Ovary (tissue), 9 donors: Measurements from ENCODE around the gene MAPK8IP3. TPM values are rescaled to one million over a fixed set of nuclear protein-coding genes. Genes with fewer than 3 reads are reported as not detected.

Experiments used
- DNase-seq, 5 donors: peaks; one replicate each; pipeline ENCODE4 v3.0.0-alpha.2; 2019 to 2020
- H3K27ac ChIP-seq, 2 donors: fragments of 200-600 bp; one replicate each; pipeline versions ENCODE4 v1.5.1 to v1.8.0; 2019 to 2022
- H3K27me3 ChIP-seq: fragments of 200-600 bp; one replicate; pipeline ENCODE4 v1.8.0; 2022
- H3K36me3 ChIP-seq: fragments of 200-600 bp; sonication (generic); one replicate; pipeline ENCODE4 v1.5.1; 2019
- H3K4me1 ChIP-seq: one replicate; pipeline ENCODE4 v1.8.1; 2013; ENCODE audit warnings: mild to moderate bottlenecking, moderate library complexity; ENCODE audit not compliant: insufficient read depth
- H3K4me3 ChIP-seq: fragments of 200-600 bp; sonication (generic); one replicate; pipeline ENCODE4 v1.5.1; 2017
- H3K9me3 ChIP-seq, 2 donors: fragments of 200-600 bp in 1 of 2; sonication (generic) in 1 of 2; one replicate each; pipeline versions ENCODE4 v1.5.1 to v1.8.1; 2013 to 2019; ENCODE audit warnings: mild to moderate bottlenecking in 1 of 2, moderate library complexity in 1 of 2
- CTCF ChIP-seq, 3 donors: fragments of 450-650 bp in 2 of 3; fragments of 200-600 bp in 1 of 3; IDR thresholded peaks; one replicate each; pipeline versions ENCODE4 v1.5.1 to v1.8.0; 2016 to 2022; ENCODE audit warnings: antibody characterized with exemption in 3 of 3, mild to moderate bottlenecking in 1 of 3
- EP300 ChIP-seq: sonication (generic); formaldehyde crosslinking; IDR thresholded peaks from one replicate; pipeline ENCODE4 v1.6.1; 2017; ENCODE audit warnings: antibody characterized with exemption
- POLR2A ChIP-seq: fragments of 450-650 bp; IDR thresholded peaks from one replicate; pipeline ENCODE4 v1.6.1; 2017; ENCODE audit warnings: antibody characterized with exemption, mild to moderate bottlenecking, moderate library complexity
- WGBS, 3 donors: extraction: QIAGEN DNeasy Blood & Tissue Kit in 1 of 3; methylation state at CpG; one replicate each; pipeline versions ENCODE4 v1.1.5 to v1.1.7; 2013 to 2017; 5-methylcytosine and 5-hydroxymethylcytosine counted together
- intact Hi-C, 4 donors: fragments of 100-400 bp; cut with DNase I; formaldehyde crosslinking; loops; one replicate each; pipeline versions ENCODE4 v1.11.0 to v1.15.1; 2022 to 2023
- polyA plus RNA-seq, 2 donors: library from polyadenylated mRNA; stranded (reverse); fragments of 200-250 nt in 1 of 2; fragments of 350-450 nt in 1 of 2; fragmentation: Illumina TruSeq in 1 of 2; extraction: RNeasy Lipid Tissue Mini Kit (QIAGEN cat#74804) in 1 of 2; gene quantifications; one replicate each; pipeline ENCODE4 v1.2.3, GENCODE V29; 2013 to 2014
- total RNA-seq, 7 donors: library from RNA; depleted of rRNA in 2 of 7; stranded (reverse); fragments of >200 nt in 2 of 7; fragmentation: NEBNext Ultra II Directional in 3 of 7; extraction: Animal tissue kit (Norgen Biotek cat#: 25700) in 3 of 7; gene quantifications; one replicate each; pipeline versions ENCODE4 v1.1.0 to v1.2.4, GENCODE V29; 2016 to 2023
- donor health status: DM: no; HTN: no; CAD: no; lungs with moderate emphysema.
- donor health status: DM: no; HTN: no; CAD: no.
- donor health status: Bipolar disorder and iron deficiency.
- donor health status: DM: yes; HTN: yes; CAD: no.
- donor health status: DM: no; HTN: no; CAD: no.
- donor health status: DM: yes; HTN: yes; CAD: no.

The MAPK8IP3 gene
- total and polyA plus RNA-seq, 9 donors = 7.0 to 117 (median 72.3) TPM

DNA sequence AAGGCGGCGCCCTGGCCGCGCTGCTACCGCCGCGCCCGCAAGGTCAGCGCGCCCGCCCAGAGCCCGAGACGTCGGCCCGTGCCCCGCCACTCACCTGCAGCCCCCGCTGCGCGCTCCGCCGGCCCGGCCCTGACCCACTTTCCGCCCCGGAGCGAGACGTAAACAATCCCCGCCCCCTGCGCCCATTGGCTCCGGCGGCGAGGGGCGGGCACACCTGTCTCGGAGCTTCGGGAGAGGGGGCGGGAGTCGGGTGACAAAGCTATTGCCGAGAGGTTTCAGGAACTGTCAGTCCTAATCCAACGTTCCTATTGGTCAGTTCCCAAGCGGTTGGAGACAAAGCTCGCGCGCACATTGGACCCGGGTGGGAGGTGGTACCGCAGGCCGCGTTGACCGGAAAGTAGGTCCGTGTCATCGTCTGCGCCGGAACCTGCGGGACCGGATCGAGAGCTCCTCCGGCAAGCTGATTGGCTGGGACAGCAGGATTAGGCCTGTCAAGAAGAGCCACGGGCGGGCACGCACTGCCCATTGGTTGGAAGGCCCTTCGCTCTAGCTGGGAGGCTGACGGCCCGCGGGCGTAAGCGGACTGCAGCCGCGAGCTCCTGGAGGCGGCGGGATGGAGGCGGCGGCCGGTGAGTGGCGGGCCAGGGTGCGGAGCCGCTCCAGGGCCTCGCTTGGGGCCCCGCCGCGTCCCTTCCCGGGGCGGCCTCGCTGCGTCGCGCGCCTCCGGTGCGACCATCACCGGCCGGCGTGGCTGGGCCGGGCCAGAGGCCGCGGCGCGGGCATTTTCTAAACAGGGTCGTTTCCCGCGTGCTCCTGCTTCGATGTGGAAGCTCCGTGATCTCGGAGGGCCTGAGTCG is 76.6 kb downstream of the MAPK8IP3 start, which contains the start of the genes NUBP2 and SPSB3:
Gene NUBP2 (plus strand): TSS at position 553 of the 857 bp plus-strand sequence. CDS start 61 bp downstream, at position 614.
Gene SPSB3 (minus strand): TSS at position 164 of the 857 bp plus-strand sequence. CDS start 1,088 bp downstream, outside the sequence.
- H3K4me1 ChIP-seq = peaks cover 8% of the 10 kb centered on the region
- H3K4me3 ChIP-seq = peak within 1 kb of the TSS; percentile 78
- DNase-seq = peak; percentile 99 to 100 (median 99)
- H3K27ac ChIP-seq = peak within 1 kb of the TSS; percentile 90 to 95
- H3K27me3 ChIP-seq = no peaks in the 10 kb centered on the region
- 0 to 1% (median 1%) methylated on average over 65 to 102 of the region's 102 CpGs for WGBS, 3 donors
- no peaks in the 10 kb centered on the region for H3K9me3 ChIP-seq
- peak in 1 of 3 donors; percentile 38 for TF ChIP-seq CTCF (IDR thresholded peaks at IDR 0.05)
- peak; percentile 77 for TF ChIP-seq EP300
- TF ChIP-seq POLR2A = peak; percentile 75
- H3K36me3 ChIP-seq = no peaks in the 10 kb centered on the region
- intact Hi-C loops = no loop called here

DNA sequence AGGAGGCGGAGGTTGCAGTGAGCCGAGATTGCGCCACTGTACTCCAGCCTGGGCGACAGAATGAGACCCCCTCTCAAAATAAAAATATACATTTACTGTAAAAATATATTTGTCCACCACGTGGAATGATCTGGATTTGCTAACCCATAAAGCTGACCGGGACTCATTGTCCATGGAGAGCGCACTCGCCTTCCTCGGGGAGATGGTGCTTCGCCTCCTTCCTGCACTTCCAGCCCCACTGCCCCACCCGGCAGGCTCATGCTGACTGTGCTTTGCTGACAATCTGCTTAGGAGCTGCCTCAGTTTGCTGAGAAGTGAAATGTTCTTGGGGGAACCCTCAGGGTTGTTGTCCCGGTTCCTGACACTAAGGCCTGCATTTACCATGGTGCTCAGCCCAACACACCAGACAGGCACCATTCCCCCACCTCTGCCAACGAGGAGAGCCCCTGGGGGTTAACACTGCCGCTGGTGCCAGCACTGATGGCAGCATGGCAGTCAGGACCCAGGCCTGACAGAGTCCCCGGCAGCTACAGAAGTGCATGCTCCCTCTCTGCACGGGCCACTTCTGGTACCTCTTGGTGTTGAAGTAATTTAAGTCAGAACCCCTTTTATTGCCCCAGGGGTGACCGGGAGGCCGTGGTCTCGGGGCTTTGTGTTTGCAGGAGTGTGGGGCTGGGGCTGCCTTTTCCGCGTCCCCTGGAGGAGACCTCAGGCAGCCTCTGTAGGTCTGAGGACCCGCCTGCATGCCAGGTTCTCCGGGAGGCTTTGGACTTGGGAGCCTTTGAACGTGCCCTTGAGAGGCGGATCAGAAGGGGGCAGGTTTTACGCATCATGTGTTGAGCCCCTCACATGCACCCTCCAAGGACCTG is 79.2 kb downstream of the MAPK8IP3 start:
- H3K36me3 ChIP-seq = no peaks in the 10 kb centered on the region
- no peak overlapping the region for H3K4me3 ChIP-seq
- TF ChIP-seq CTCF (IDR thresholded peaks at IDR 0.05) = no peak
- no peak for TF ChIP-seq EP300
- TF ChIP-seq POLR2A = no peak
- peak; percentile 8 to 36 (median 21) for DNase-seq
- intact Hi-C loops = no loop called here
- H3K27ac ChIP-seq = no peak overlapping the region
- H3K27me3 ChIP-seq = no peaks in the 10 kb centered on the region
- peaks cover 8% of the 10 kb centered on the region for H3K4me1 ChIP-seq
- no peaks in the 10 kb centered on the region for H3K9me3 ChIP-seq
- 81 to 85% (median 81%) methylated on average over 25 to 26 of the region's 26 CpGs for WGBS, 3 donors

DNA sequence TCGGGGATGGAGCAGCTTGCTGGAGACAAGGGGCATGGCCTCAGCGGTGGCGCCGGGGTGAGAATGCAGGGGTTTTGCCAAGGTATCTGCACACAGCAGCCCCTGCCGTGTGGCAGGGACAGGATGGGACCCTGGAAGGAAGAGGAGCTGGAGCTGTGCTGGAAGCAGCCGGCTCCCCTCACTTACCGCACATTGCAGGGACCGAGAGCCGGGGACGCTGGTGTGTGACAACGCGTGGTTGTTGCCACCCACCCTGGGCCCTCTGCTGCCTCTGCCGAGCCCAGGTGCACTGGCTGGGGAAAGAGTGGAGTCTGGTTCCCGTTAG is 79.8 kb downstream of the MAPK8IP3 start:
- intact Hi-C loops = no loop called here
- H3K27me3 ChIP-seq = no peaks in the 10 kb centered on the region
- DNase-seq = peak in 2 of 5 donors; percentile 22 to 34
- 80 to 84% (median 82%) methylated on average over 14 of the region's 14 CpGs for WGBS, 3 donors
- H3K27ac ChIP-seq = no peak overlapping the region
- no peak overlapping the region for H3K4me3 ChIP-seq
- H3K4me1 ChIP-seq = peaks cover 5% of the 10 kb centered on the region
- TF ChIP-seq CTCF (IDR thresholded peaks at IDR 0.05) = no peak
- TF ChIP-seq POLR2A = no peak
- no peak for TF ChIP-seq EP300
- no peaks in the 10 kb centered on the region for H3K36me3 ChIP-seq
- H3K9me3 ChIP-seq = no peaks in the 10 kb centered on the region

- H3K27ac ChIP-seq = no peak overlapping the region
- peaks cover 3% of the 10 kb centered on the region for H3K4me1 ChIP-seq
- intact Hi-C loops = no loop called here
- no peaks in the 10 kb centered on the region for H3K36me3 ChIP-seq
- no peak overlapping the region for H3K4me3 ChIP-seq
- H3K27me3 ChIP-seq = no peaks in the 10 kb centered on the region
- 83 to 88% (median 85%) methylated on average over 47 to 51 of the region's 51 CpGs for WGBS, 3 donors
- H3K9me3 ChIP-seq = no peaks in the 10 kb centered on the region
- TF ChIP-seq CTCF (IDR thresholded peaks at IDR 0.05) (no peak), POLR2A (no peak), EP300 (no peak)
- DNase-seq = peak; percentile 10 to 40 (median 30)
These were observed 80.5 kb downstream of the MAPK8IP3 start for GRCh38 chr16:1786242-1787055.
